ENCODE results near the gene MATR3. TPM values are rescaled to one million over a fixed set of nuclear protein-coding genes. Genes with fewer than 3 reads are reported as not detected.

The MATR3 gene
- polyA plus RNA-seq, 3 donors = 61.8 to 174 (median 137) TPM

GRCh38 chr5:139301808-139302499 is 8.4 kb downstream of the MATR3 start:
- H3K4me3 Mint-ChIP-seq = no peak overlapping the region
- peaks cover 0 to 2% of the 10 kb centered on the region in 2 donors for H3K4me1 ChIP-seq (ENCODE audit: control insufficient read depth in 1 of 2, insufficient read depth in 2 of 2, low read length in 2 of 2)
- H3K36me3 Mint-ChIP-seq = peaks cover 2 to 8% of the 10 kb centered on the region in 2 donors
- peaks cover 100% of the 10 kb centered on the region for H3K79me2 ChIP-seq (ENCODE audit: insufficient read depth, low read length)
- H4K20me1 ChIP-seq (ENCODE audit: insufficient read depth, low read length) = peaks cover 100% of the 10 kb centered on the region
- WGBS (ENCODE audit: insufficient coverage) = 100% methylated on average over 1 of the region's 7 CpGs
- no peak overlapping the region for H3K9ac ChIP-seq (ENCODE audit: insufficient read depth, low read length, poor library complexity, severe bottlenecking)
- peaks cover 61% of the 10 kb centered on the region for H3K4me1 Mint-ChIP-seq
- H3K9me3 ChIP-seq (replicated peaks in 1 of 2; ENCODE audit: control insufficient read depth in 1 of 2, insufficient read depth in 1 of 2, low read length in 2 of 2) = no peaks in the 10 kb centered on the region
- no peaks in the 10 kb centered on the region for H3K27me3 ChIP-seq (ENCODE audit: control insufficient read depth in 2 of 2, insufficient read depth in 2 of 2, low read length in 2 of 2)
- peak overlapping the region in 5 of 7 donors; percentile 11 to 67 (median 61) for H3K27ac Mint-ChIP-seq
- H2AFZ ChIP-seq (ENCODE audit: insufficient read depth, low read depth, low read length, poor library complexity, severe bottlenecking) = no peak overlapping the region
- H3K27ac ChIP-seq (ENCODE audit: low read depth in 1 of 2, low read length in 2 of 2) = peak overlapping the region in 1 of 2 donors; percentile 11
- intact Hi-C loops (cut with micrococcal nuclease) = loop anchor here in 1 of 2 donors (5.0 kb wide), 1 partner anchor 35 kb away; no protein-coding TSS in a partner anchor
- no peaks in the 10 kb centered on the region for H3K27me3 Mint-ChIP-seq (ENCODE audit: low read depth in 3 of 3)
- no peak for DNase-seq
- H3K4me3 ChIP-seq (replicated peaks in 1 of 3; ENCODE audit: low read depth in 2 of 3, low read length in 3 of 3) = no peak overlapping the region
- no peaks in the 10 kb centered on the region for H3K36me3 ChIP-seq (replicated peaks in 1 of 2; ENCODE audit: control insufficient read depth in 1 of 2, insufficient read depth in 2 of 2, low read length in 2 of 2)
- no peak overlapping the region for H3K4me2 ChIP-seq (replicated peaks; ENCODE audit: extremely low read depth, low read length, poor library complexity, severe bottlenecking)
- TF ChIP-seq CTCF (IDR thresholded peaks at IDR 0.05) = no peak
- no peaks in the 10 kb centered on the region for H3K9me3 Mint-ChIP-seq

DNA sequence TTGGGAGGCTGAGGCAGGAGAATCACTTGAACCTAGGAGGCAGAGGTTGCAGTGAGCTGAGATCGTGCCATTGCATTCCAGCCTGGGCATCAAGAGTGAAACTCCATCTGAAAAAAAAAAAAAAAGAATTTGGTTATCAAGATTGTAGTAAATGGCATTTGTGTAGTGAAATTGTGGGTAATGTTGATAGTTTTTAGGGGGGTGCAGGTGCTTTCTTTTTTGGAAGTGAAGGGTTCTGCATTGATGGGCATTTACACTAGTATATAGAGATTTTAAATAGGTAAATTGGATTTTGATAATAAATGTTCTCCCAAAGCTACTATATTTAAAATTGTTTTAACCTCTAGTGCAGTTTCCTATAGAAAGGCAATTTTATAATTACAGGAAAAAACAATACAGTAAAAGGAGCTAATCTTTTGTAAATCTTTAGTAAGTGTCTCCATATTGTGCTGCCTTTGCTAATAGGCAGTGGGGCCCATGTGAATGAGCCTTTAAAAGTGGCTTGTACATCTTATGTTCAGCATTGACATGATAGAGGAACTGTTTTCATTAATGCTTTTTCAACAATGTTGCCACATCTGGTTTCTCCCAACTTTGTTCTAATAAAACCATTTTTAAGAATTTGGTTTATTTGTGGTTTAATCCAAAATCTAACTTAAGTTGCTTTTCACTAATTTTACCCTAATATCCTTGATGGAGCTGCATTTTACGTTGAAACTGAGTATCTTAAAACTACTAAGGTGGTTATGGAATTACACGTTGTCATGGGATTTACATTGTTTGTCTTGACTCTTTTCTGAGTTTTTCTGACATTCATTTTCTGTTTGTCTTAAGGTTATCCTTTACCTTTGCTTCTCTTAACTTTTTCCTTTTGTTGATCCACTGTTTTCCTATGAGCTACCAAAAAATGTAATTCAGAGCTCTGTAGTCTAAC is 11.1 kb downstream of the MATR3 start:
- no CpG with 5 or more reads among the region's 3 CpGs for WGBS (ENCODE audit: insufficient coverage)
- H3K79me2 ChIP-seq (ENCODE audit: insufficient read depth, low read length) = peaks cover 100% of the 10 kb centered on the region
- H3K27me3 ChIP-seq (ENCODE audit: control insufficient read depth in 2 of 2, insufficient read depth in 2 of 2, low read length in 2 of 2) = no peaks in the 10 kb centered on the region
- no peak overlapping the region for H3K4me3 Mint-ChIP-seq
- no peaks in the 10 kb centered on the region for H3K27me3 Mint-ChIP-seq (ENCODE audit: low read depth in 3 of 3)
- TF ChIP-seq CTCF (IDR thresholded peaks at IDR 0.05) = no peak
- intact Hi-C loops (cut with micrococcal nuclease) = loop anchor here in 1 of 2 donors (5.0 kb wide), 1 partner anchor 33 kb away; no protein-coding TSS in a partner anchor
- H3K36me3 ChIP-seq (replicated peaks in 1 of 2; ENCODE audit: control insufficient read depth in 1 of 2, insufficient read depth in 2 of 2, low read length in 2 of 2) = no peaks in the 10 kb centered on the region
- H3K4me1 ChIP-seq (ENCODE audit: control insufficient read depth in 1 of 2, insufficient read depth in 2 of 2, low read length in 2 of 2) = no peaks in the 10 kb centered on the region
- peaks cover 4 to 14% of the 10 kb centered on the region in 2 donors for H3K36me3 Mint-ChIP-seq
- no peak overlapping the region for H3K4me3 ChIP-seq (replicated peaks in 1 of 3; ENCODE audit: low read depth in 2 of 3, low read length in 3 of 3)
- no peak for DNase-seq
- H3K27ac Mint-ChIP-seq = peak overlapping the region in 4 of 7 donors; percentile 12 to 56 (median 34)
- no peaks in the 10 kb centered on the region for H3K9me3 ChIP-seq (replicated peaks in 1 of 2; ENCODE audit: control insufficient read depth in 1 of 2, insufficient read depth in 1 of 2, low read length in 2 of 2)
- H3K4me1 Mint-ChIP-seq = peaks cover 55% of the 10 kb centered on the region
- no peak overlapping the region for H2AFZ ChIP-seq (ENCODE audit: insufficient read depth, low read depth, low read length, poor library complexity, severe bottlenecking)
- no peak overlapping the region for H3K9ac ChIP-seq (ENCODE audit: insufficient read depth, low read length, poor library complexity, severe bottlenecking)
- no peaks in the 10 kb centered on the region for H3K9me3 Mint-ChIP-seq
- H4K20me1 ChIP-seq (ENCODE audit: insufficient read depth, low read length) = peaks cover 100% of the 10 kb centered on the region
- H3K4me2 ChIP-seq (replicated peaks; ENCODE audit: extremely low read depth, low read length, poor library complexity, severe bottlenecking) = no peak overlapping the region
- peak overlapping the region in 1 of 2 donors; percentile 10 for H3K27ac ChIP-seq (ENCODE audit: low read depth in 1 of 2, low read length in 2 of 2)

Data from CD14-positive monocyte (primary cell).